ENCODE measurements around the gene FIGN.

GRCh38 chr2:163767097-163767496, 31.3 kb upstream of the FIGN start:
- TF ChIP-seq, protein P1, sequence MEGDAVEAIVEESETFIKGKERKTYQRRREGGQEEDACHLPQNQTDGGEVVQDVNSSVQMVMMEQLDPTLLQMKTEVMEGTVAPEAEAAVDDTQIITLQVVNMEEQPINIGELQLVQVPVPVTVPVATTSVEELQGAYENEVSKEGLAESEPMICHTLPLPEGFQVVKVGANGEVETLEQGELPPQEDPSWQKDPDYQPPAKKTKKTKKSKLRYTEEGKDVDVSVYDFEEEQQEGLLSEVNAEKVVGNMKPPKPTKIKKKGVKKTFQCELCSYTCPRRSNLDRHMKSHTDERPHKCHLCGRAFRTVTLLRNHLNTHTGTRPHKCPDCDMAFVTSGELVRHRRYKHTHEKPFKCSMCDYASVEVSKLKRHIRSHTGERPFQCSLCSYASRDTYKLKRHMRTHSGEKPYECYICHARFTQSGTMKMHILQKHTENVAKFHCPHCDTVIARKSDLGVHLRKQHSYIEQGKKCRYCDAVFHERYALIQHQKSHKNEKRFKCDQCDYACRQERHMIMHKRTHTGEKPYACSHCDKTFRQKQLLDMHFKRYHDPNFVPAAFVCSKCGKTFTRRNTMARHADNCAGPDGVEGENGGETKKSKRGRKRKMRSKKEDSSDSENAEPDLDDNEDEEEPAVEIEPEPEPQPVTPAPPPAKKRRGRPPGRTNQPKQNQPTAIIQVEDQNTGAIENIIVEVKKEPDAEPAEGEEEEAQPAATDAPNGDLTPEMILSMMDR (IDR thresholded peaks at IDR 0.05): no peak
- TF ChIP-seq POLR2A (IDR thresholded peaks at IDR 0.05) (no peak), EP300 (IDR thresholded peaks at IDR 0.05) (no peak)

All from upper lobe of left lung (tissue), 4 donors.